Measurements from ENCODE around the gene NR5A2. TPM values are rescaled to one million over a fixed set of nuclear protein-coding genes. Genes with fewer than 3 reads are reported as not detected.

NR5A2 gene
- total RNA-seq, 4 donors from 2014 or later = 3.2 to 6.8 (median 6.5) TPM

DNA sequence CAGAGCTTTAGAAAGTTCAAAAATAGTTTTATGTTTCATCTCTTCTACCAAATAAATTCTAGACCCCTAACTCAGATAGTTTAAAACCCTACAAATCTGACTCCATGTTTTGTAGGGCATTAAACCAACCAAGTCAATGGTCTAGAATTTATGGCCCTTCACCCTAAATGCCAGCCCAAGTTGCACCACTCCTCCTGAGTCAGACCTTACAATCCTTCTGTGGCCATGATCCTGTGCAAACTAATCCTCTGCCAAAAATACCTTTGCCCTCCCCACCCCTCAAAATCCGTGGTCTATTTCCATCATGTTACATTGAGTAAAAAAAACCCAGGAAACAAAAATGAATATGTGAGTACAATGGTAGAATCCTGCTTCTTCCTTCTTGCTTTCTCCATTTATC is 179.3 kb downstream of the NR5A2 start:
- TF ChIP-seq, protein P1, sequence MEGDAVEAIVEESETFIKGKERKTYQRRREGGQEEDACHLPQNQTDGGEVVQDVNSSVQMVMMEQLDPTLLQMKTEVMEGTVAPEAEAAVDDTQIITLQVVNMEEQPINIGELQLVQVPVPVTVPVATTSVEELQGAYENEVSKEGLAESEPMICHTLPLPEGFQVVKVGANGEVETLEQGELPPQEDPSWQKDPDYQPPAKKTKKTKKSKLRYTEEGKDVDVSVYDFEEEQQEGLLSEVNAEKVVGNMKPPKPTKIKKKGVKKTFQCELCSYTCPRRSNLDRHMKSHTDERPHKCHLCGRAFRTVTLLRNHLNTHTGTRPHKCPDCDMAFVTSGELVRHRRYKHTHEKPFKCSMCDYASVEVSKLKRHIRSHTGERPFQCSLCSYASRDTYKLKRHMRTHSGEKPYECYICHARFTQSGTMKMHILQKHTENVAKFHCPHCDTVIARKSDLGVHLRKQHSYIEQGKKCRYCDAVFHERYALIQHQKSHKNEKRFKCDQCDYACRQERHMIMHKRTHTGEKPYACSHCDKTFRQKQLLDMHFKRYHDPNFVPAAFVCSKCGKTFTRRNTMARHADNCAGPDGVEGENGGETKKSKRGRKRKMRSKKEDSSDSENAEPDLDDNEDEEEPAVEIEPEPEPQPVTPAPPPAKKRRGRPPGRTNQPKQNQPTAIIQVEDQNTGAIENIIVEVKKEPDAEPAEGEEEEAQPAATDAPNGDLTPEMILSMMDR (IDR thresholded peaks at IDR 0.05; ENCODE audit: low read depth) = no peak

DNA sequence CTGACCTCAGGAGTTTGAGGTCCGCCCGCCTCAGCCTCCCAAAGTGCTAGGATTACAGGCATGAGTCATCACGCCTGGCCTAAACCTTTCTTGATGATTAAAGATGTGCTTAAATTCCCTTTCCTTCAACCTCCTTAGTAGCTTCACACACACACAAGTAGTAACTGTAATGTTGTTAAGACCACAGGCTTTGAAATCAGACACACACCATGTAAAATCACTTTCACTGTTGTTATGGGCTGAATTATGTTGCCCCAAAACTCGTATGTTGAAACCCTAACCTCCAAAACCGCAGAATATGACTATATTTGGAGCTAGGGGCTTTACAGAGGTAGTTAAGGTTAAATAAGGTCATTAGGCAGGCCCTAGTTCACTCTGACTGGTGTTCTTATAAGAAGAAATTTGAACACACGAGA is 180.2 kb downstream of the NR5A2 start:
- TF ChIP-seq, protein P1 (IDR thresholded peaks at IDR 0.05; ENCODE audit: low read depth) = no peak

DNA sequence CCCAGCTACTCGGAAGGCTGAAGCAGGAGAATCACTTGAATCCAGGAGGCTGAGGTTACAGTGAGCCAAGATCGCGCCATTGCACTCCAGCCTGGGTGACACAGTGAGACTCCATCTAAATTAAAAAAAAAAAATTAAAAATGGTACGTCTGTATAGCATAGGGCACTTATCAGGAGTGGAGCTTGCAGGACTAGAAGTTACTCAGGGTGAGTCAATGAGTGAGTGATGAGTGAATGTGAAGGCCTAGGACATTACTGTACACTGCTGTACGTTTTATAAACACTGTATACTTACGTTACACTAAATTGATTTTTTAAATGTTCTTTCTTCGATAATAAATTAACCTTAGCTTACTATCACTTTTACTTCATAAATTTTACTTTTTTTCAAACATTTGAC is 183.6 kb downstream of the NR5A2 start:
- TF ChIP-seq, protein P1 (IDR thresholded peaks at IDR 0.05; ENCODE audit: low read depth) = no peak

DNA sequence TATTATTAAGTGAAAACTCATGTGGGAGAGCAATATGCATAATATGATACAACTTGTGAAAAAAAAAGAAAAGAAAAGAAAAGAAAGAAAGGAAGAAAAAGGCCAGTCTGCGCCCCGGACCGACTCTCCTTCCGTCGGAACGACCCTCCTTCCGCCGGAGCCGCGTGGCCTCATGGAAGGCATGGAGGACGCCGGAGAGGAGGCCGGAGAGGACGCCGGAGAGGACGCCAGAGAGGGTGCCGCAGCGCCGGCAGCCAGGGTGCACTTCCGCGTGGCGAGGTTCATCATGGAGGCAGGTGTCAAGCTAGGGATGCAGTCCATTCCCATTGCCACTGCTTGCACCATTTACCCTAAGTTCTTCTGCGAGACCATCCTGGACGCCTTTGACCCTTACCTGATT is 185.9 kb downstream of the NR5A2 start:
- TF ChIP-seq, protein P1 (IDR thresholded peaks at IDR 0.05; ENCODE audit: low read depth) = no peak

DNA sequence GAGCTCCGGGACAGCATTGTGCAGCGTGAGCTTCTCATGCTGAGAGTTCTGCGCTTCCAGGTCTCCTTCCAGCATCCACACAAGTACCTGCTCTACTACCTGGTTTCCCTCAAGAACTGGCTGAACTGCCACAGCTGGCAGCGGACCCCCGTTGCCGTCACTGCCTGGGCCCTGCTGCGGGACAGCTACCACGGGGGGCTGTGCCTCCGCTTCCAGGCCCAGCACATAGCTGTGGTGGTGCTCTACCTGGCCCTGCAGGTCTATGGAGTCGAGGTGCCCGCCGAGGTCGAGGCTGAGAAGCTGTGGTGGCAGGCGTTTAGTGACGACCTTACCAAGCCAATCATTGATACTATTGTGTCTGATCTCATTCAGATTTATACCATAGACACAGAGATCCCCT is 186.4 kb downstream of the NR5A2 start:
- TF ChIP-seq, protein P1 (IDR thresholded peaks at IDR 0.05; ENCODE audit: low read depth) = no peak

DNA sequence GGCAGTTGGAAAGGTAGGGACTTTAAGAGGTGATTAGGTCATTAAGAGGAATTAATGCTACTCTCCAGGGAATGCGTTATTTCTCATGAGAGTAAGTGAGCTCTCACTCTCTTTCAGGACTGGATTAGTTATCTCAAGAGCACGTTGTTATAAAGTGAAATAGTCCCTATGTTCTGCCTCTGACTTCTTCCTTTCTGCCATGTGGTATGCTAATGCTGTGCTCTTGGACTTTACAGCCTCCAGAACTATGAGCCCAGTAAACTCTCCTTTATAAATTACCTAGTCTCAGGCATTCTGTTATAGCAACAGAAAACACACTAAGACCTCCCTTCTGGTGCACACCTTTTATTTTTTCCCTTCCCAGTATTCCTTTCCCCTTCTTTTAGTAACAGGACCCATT is 187.8 kb downstream of the NR5A2 start:
- TF ChIP-seq, protein P1 (IDR thresholded peaks at IDR 0.05; ENCODE audit: low read depth) = no peak

DNA sequence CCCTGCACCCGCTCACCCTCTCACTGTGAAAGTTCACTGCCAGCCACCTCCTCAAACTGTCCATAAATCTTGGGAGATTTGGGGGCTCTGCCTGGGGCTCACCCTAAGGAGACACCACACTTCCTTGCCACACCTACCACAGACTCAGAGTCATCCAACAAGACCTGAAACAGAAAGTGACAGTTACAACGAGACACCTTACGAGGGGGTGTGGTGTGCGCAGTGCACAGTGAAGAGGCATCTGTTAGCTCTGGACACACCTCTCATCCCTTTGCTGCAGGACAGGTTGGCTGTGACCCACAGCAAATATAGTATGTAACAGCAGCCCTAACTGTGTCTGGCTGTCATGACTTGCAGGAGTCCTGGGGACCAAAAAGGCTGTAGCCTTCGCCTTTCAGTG is 190.2 kb downstream of the NR5A2 start:
- TF ChIP-seq, protein P1 (IDR thresholded peaks at IDR 0.05; ENCODE audit: low read depth) = no peak

Data from subcutaneous adipose tissue (tissue), 4 donors.